Amniotic stem cell (primary cell): Measurements from ENCODE around the gene THSD4.

ENCODE experiments used
- DNase-seq: peaks from one replicate; lab custom pipeline; 2025; lab: John Stamatoyannopoulos, UW

The THSD4 gene

GRCh38 chr15:71495398-71495780 lies 380.1 kb downstream of the THSD4 start:
- DNase-seq = no peak

- no peak for DNase-seq
These were observed 381.2 kb downstream of the THSD4 start for GRCh38 chr15:71496336-71496955.

- no peak for DNase-seq
These were observed 386.2 kb downstream of the THSD4 start for GRCh38 chr15:71501344-71502076.

- no peak for DNase-seq
These were observed 386.8 kb downstream of the THSD4 start for GRCh38 chr15:71502077-71502432.

- DNase-seq = no peak
These were observed 390.7 kb downstream of the THSD4 start for GRCh38 chr15:71505962-71506361.

GRCh38 chr15:71506946-71507345 lies 391.7 kb downstream of the THSD4 start:
- DNase-seq = no peak

- no peak for DNase-seq
These were observed 392.9 kb downstream of the THSD4 start for GRCh38 chr15:71508081-71508682.

- DNase-seq = no peak
These were observed 393.9 kb downstream of the THSD4 start for GRCh38 chr15:71509139-71509538.

- no peak for DNase-seq
These were observed 395.5 kb downstream of the THSD4 start for GRCh38 chr15:71510763-71511162.

- no peak for DNase-seq
These were observed 396.8 kb downstream of the THSD4 start for GRCh38 chr15:71511796-71512681.

GRCh38 chr15:71512682-71513006 lies 397.4 kb downstream of the THSD4 start:
- DNase-seq = no peak

GRCh38 chr15:71515375-71516186 lies 400.3 kb downstream of the THSD4 start:
- DNase-seq = no peak

GRCh38 chr15:71517751-71518150 lies 402.5 kb downstream of the THSD4 start:
- no peak for DNase-seq

- DNase-seq = no peak
These were observed 403.4 kb downstream of the THSD4 start for GRCh38 chr15:71518661-71519060.

- peak; percentile 52 for DNase-seq
These were observed 411.0 kb downstream of the THSD4 start for GRCh38 chr15:71526060-71526820.

- no peak for DNase-seq
These were observed 414.1 kb downstream of the THSD4 start for GRCh38 chr15:71529361-71529760.

GRCh38 chr15:71530116-71530515 lies 414.8 kb downstream of the THSD4 start:
- DNase-seq = no peak

- no peak for DNase-seq
These were observed 417.7 kb downstream of the THSD4 start for GRCh38 chr15:71532994-71533393.

GRCh38 chr15:71538181-71538580 lies 422.9 kb downstream of the THSD4 start:
- no peak for DNase-seq

GRCh38 chr15:71541746-71542145 lies 426.5 kb downstream of the THSD4 start:
- no peak for DNase-seq

GRCh38 chr15:71542836-71543235 lies 427.6 kb downstream of the THSD4 start:
- no peak for DNase-seq
